Stomach (tissue), 9 donors: ENCODE measurements around the gene CELF5. TPM values are rescaled to one million over a fixed set of nuclear protein-coding genes. Genes with fewer than 3 reads are reported as not detected.
A peak's percentile ranks its signal among the peaks of the same experiment; 100 is the strongest.

ENCODE experiments used
- DNase-seq, 2 donors: peaks; one replicate each; pipeline versions ENCODE4 v3.0.0 to v3.0.0-alpha.2; 2013 to 2019
- H3K27ac ChIP-seq, 5 donors: fragments of 200-600 bp in 4 of 5; sonication (generic) in 4 of 5; one replicate each; pipeline ENCODE4 v1.5.1; 2013 to 2019; ENCODE audit warnings: mild to moderate bottlenecking in 1 of 5, moderate library complexity in 1 of 5
- H3K27me3 ChIP-seq, 3 donors: fragments of 200-600 bp; sonication (generic); one replicate each; pipeline ENCODE4 v1.5.1; 2017 to 2019; ENCODE audit warnings: mixed run types in 1 of 3
- H3K36me3 ChIP-seq, 4 donors: fragments of 200-600 bp; sonication (generic); 1 replicate in 3 of 4; 2 replicates in 1 of 4; pipeline ENCODE4 v1.5.1; 2016 to 2019
- H3K4me1 ChIP-seq, 4 donors: fragments of 200-600 bp; sonication (generic); one replicate each; pipeline ENCODE4 v1.5.1; 2016 to 2019
- H3K4me3 ChIP-seq, 4 donors: fragments of 200-600 bp; sonication (generic) in 3 of 4; one replicate each; pipeline ENCODE4 v1.5.1; 2016 to 2019; ENCODE audit warnings: mild to moderate bottlenecking in 1 of 4
- H3K9me3 ChIP-seq, 4 donors: fragments of 200-600 bp; sonication (generic); one replicate each; pipeline ENCODE4 v1.5.1; 2016 to 2019
- EP300 ChIP-seq: sonication (generic); formaldehyde crosslinking; IDR thresholded peaks from one replicate; pipeline ENCODE4 v1.6.1; 2017; ENCODE audit warnings: antibody characterized with exemption
- POLR2A ChIP-seq, 4 donors: fragments of 450-650 bp; IDR thresholded peaks; one replicate each; pipeline ENCODE4 v1.6.1; 2016; ENCODE audit warnings: antibody characterized with exemption in 4 of 4, control low read depth in 2 of 4, mild to moderate bottlenecking in 1 of 4, moderate library complexity in 1 of 4
- POLR2AphosphoS5 ChIP-seq, 3 donors: sonication (generic); formaldehyde crosslinking; IDR thresholded peaks; one replicate each; pipeline ENCODE4 v1.6.1; 2016; ENCODE audit warnings: antibody characterized with exemption in 3 of 3
- WGBS, 5 donors: extraction: QIAGEN DNeasy Blood & Tissue Kit in 3 of 5; methylation state at CpG; one replicate each; pipeline versions ENCODE4 v1.1.5 to v1.1.7; 2013 to 2018; 5-methylcytosine and 5-hydroxymethylcytosine counted together
- intact Hi-C: fragments of 100-400 bp; cut with DNase I; formaldehyde crosslinking; loops from one replicate; pipeline ENCODE4 v1.15.1; 2023; ENCODE audit warnings: low total_unique reads
- polyA plus RNA-seq, 3 donors: library from polyadenylated mRNA; stranded (reverse); fragments of 200-250 nt; gene quantifications; one replicate each; pipeline ENCODE4 v1.2.3, GENCODE V29; 2013
- total RNA-seq, 5 donors: library from RNA; depleted of rRNA; stranded (reverse); fragments of >200 nt; gene quantifications; one replicate each; pipeline versions ENCODE4 v1.1.0 to v1.2.3, GENCODE V29; 2014 to 2016
- TF ChIP-seq, protein P1 (sequence below), 7 experiments: fragments of 450-650 bp in 4 of 7; fragments of 200-600 bp in 3 of 7; sonication (generic) in 3 of 7; IDR thresholded peaks; one replicate each; pipeline ENCODE4 v1.5.1; 2016 to 2019; ENCODE audit warnings: antibody characterized with exemption in 7 of 7, control low read depth in 2 of 7, mild to moderate bottlenecking in 1 of 7
- donor health status: healthy with polysubstance abuse.
- donor health status: Bipolar disorder and iron deficiency.
- donor health status: healthy.

The CELF5 gene
- total and polyA plus RNA-seq, 8 donors, result 0.18 TPM; not detected in 6

- Histone ChIP-seq H3K4me3 (no peak overlapping the region), H3K27ac (no peak overlapping the region), H3K9me3 (peaks cover 0 to 13% (median 11%) of the 10 kb centered on the region in 4 donors), H3K36me3 (no peaks in the 10 kb centered on the region), H3K4me1 (no peaks in the 10 kb centered on the region), H3K27me3 (peaks cover 0 to 70% (median 4%) of the 10 kb centered on the region in 3 donors)
- 70 to 81% (median 75%) methylated on average over 7 of the region's 7 CpGs for WGBS, 5 donors
- intact Hi-C loops, result no loop called here
- DNase-seq, result peak in 1 of 2 donors; percentile 25
- TF ChIP-seq EP300, result no peak
- no peak for TF ChIP-seq POLR2AphosphoS5 (IDR thresholded peaks at IDR 0.05)
- no peak for TF ChIP-seq POLR2A (IDR thresholded peaks at IDR 0.05)
- TF ChIP-seq, protein P1, sequence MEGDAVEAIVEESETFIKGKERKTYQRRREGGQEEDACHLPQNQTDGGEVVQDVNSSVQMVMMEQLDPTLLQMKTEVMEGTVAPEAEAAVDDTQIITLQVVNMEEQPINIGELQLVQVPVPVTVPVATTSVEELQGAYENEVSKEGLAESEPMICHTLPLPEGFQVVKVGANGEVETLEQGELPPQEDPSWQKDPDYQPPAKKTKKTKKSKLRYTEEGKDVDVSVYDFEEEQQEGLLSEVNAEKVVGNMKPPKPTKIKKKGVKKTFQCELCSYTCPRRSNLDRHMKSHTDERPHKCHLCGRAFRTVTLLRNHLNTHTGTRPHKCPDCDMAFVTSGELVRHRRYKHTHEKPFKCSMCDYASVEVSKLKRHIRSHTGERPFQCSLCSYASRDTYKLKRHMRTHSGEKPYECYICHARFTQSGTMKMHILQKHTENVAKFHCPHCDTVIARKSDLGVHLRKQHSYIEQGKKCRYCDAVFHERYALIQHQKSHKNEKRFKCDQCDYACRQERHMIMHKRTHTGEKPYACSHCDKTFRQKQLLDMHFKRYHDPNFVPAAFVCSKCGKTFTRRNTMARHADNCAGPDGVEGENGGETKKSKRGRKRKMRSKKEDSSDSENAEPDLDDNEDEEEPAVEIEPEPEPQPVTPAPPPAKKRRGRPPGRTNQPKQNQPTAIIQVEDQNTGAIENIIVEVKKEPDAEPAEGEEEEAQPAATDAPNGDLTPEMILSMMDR (IDR thresholded peaks at IDR 0.05), result peak in 3 of 7 experiments; percentile 40 to 52 (median 45)
Observed at GRCh38 chr19:3250675-3251074, 26.2 kb downstream of the CELF5 start.

DNA sequence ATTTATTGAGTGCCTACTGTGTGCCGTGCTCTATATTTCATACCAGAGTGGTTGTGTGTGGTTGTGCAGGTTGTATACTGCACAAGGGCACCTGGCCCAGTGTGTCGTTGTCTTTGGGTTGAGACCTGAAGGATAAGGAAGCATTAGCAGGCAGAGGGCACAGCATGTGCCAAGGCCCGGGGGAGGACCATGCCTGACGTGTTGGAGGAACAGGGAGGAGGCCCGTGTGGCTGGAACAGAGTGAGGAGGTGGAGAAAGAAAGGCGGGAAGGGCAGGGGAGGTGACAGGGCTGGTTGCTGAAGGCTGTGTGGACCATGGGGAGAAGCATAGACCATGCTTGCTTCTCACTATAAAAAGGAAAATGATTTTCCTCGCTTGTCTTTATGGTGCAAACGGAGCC is 26.8 kb downstream of the CELF5 start:
- Histone ChIP-seq H3K27me3 (peaks cover 0 to 64% (median 4%) of the 10 kb centered on the region in 3 donors), H3K27ac (no peak overlapping the region), H3K9me3 (peaks cover 0 to 13% (median 11%) of the 10 kb centered on the region in 4 donors), H3K4me1 (no peaks in the 10 kb centered on the region), H3K36me3 (no peaks in the 10 kb centered on the region), H3K4me3 (no peak overlapping the region)
- 69 to 79% (median 73%) methylated on average over 8 of the region's 8 CpGs for WGBS, 5 donors
- TF ChIP-seq POLR2AphosphoS5 (IDR thresholded peaks at IDR 0.05), result no peak
- no peak for TF ChIP-seq POLR2A (IDR thresholded peaks at IDR 0.05)
- TF ChIP-seq EP300, result no peak
- TF ChIP-seq, protein P1 (IDR thresholded peaks at IDR 0.05), result no peak
- DNase-seq, result no peak
- intact Hi-C loops, result no loop called here

- Histone ChIP-seq H3K4me3 (no peak overlapping the region), H3K36me3 (no peaks in the 10 kb centered on the region), H3K27me3 (peaks cover 0 to 60% (median 4%) of the 10 kb centered on the region in 3 donors), H3K27ac (no peak overlapping the region), H3K9me3 (peaks cover 0 to 13% (median 11%) of the 10 kb centered on the region in 4 donors), H3K4me1 (no peaks in the 10 kb centered on the region)
- TF ChIP-seq POLR2A (IDR thresholded peaks at IDR 0.05) (no peak), EP300 (no peak), POLR2AphosphoS5 (IDR thresholded peaks at IDR 0.05) (no peak)
- TF ChIP-seq, protein P1 (IDR thresholded peaks at IDR 0.05), result no peak
- 80 to 91% (median 85%) methylated on average over 2 of the region's 2 CpGs for WGBS, 5 donors
- no peak for DNase-seq
- intact Hi-C loops, result no loop called here
Observed at GRCh38 chr19:3252650-3253049, 28.2 kb downstream of the CELF5 start.

DNA sequence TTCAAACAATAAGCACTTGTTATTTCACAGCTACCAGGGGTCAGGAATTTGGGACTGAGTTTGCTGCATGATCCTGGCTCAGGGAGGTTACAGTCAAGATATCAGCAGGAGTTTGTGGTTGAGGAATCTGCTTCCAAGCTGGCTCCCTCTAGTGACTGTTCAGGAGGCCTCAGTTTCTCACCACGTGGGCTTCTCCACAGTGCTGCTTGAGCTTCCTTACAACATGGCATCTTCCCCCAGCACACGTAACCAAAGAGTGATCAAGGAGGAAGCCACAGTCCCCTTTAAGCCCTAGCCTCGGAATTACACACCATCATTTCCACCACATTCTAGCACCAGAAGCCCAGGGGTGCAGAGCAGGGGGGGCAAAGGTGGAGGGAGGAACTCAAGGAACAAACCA is 28.8 kb downstream of the CELF5 start:
- no peak overlapping the region for H3K4me3 ChIP-seq
- WGBS, 5 donors, result 50 to 55% (median 53%) methylated on average over 3 of the region's 3 CpGs
- H3K4me1 ChIP-seq, result no peaks in the 10 kb centered on the region
- intact Hi-C loops, result no loop called here
- no peaks in the 10 kb centered on the region for H3K36me3 ChIP-seq
- H3K27me3 ChIP-seq, result peaks cover 0 to 59% (median 4%) of the 10 kb centered on the region in 3 donors
- no peak for DNase-seq
- H3K27ac ChIP-seq, result no peak overlapping the region
- TF ChIP-seq POLR2AphosphoS5 (IDR thresholded peaks at IDR 0.05) (no peak), POLR2A (IDR thresholded peaks at IDR 0.05) (no peak), EP300 (no peak)
- TF ChIP-seq, protein P1 (IDR thresholded peaks at IDR 0.05), result no peak
- H3K9me3 ChIP-seq, result peaks cover 0 to 13% (median 11%) of the 10 kb centered on the region in 4 donors
